RWPE2 (cell line): ENCODE measurements around the gene ZBTB48.

Experiments
- ATAC-seq: fragments of 200-7000 bp; cut with Tn5 transposase; 3 replicates; pipeline ENCODE4 v1.9.1; 2021; ENCODE audit warnings: low read depth
- DNase-seq: peaks from one replicate; pipeline ENCODE4 v3.0.0-alpha.2; 2020; ENCODE audit warnings: low spot score
- H3K27ac ChIP-seq: fragments of 450-650 bp; 2 replicates; pipeline ENCODE4 v1.5.1; 2017; ENCODE audit warnings: mild to moderate bottlenecking; ENCODE audit not compliant: poor library complexity, severe bottlenecking
- H3K27me3 ChIP-seq: fragments of 250-450 bp; sonication (Bioruptor Pico); 2 replicates; pipeline ENCODE4 v1.5.1; 2021; ENCODE audit warnings: mild to moderate bottlenecking, moderate library complexity; ENCODE audit not compliant: insufficient read depth, poor library complexity, severe bottlenecking
- H3K36me3 ChIP-seq: fragments of 250-450 bp; sonication (Bioruptor Pico); 2 replicates; pipeline ENCODE4 v1.5.1; 2020; ENCODE audit warnings: low read depth, mild to moderate bottlenecking, moderate library complexity
- H3K4me1 ChIP-seq: fragments of 250-450 bp; sonication (Bioruptor Pico); 2 replicates; pipeline ENCODE4 v1.5.1; 2021; ENCODE audit warnings: mild to moderate bottlenecking, moderate library complexity; ENCODE audit not compliant: insufficient read depth, poor library complexity, severe bottlenecking
- H3K4me3 ChIP-seq: fragments of 250-450 bp; sonication (Bioruptor Pico); 2 replicates; pipeline ENCODE4 v1.5.1; 2021; ENCODE audit warnings: mild to moderate bottlenecking, moderate library complexity; ENCODE audit not compliant: severe bottlenecking
- H3K9me3 ChIP-seq: fragments of 250-450 bp; sonication (Bioruptor Pico); 2 replicates; pipeline ENCODE4 v1.5.1; 2021; ENCODE audit warnings: mild to moderate bottlenecking, moderate library complexity; ENCODE audit not compliant: severe bottlenecking
- CTCF ChIP-seq: fragments of 450-650 bp; IDR thresholded peaks from one replicate; pipeline ENCODE4 v1.5.1; 2017; ENCODE audit warnings: mild to moderate bottlenecking, moderate library complexity; ENCODE audit not compliant: poor library complexity, severe bottlenecking

The ZBTB48 gene

GRCh38 chr1:6612641-6613360 lies 33.0 kb downstream of the ZBTB48 start:
- DNase-seq: no peak
- H3K9me3 ChIP-seq: no peaks in the 10 kb centered on the region
- peaks cover 14% of the 10 kb centered on the region for H3K4me1 ChIP-seq
- no peaks in the 10 kb centered on the region for H3K27me3 ChIP-seq
- peak overlapping the region; percentile 71 for H3K27ac ChIP-seq
- peak overlapping the region; percentile 66 for H3K4me3 ChIP-seq
- peak; percentile 40 for ATAC-seq
- peaks cover 13% of the 10 kb centered on the region for H3K36me3 ChIP-seq
- no peak for TF ChIP-seq CTCF

DNA sequence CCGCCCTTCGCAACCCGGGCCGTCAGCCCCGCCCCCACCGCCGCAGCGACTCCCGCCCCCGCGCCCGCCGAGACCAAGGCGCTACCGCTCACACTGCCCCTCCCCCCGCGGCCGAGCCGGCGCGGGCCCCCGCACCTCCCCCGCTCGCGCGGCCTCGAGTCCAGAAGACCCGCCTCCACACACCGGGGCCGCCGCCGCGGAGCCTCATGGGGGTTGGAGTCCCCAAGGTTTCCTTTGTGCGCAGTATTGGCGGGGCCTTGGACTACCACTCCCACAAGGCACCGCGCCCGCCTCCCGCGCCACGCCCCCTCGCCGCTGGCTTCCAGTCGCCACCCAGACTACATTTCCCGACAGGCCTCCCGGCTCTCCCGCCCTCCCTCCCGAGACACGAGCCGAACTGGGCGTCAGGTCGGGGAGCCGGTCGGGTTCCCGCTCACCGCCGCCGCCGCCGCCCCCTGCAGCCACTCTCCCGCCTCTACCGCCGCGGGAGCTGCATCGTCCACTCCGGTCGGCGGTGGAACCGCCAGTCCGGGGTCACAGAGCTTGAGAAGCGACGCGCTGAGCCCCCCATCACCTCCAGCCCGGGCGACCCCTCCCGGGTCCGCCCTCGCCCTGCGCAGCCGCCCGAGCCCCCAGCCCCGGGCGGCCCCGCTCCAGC lies 33.7 kb downstream of the ZBTB48 start, which contains the start of gene PHF13:
TSS of gene PHF13 (plus strand) at position 371 of the 658 bp plus-strand sequence. CDS start 336 bp downstream, outside the sequence.
- Histone ChIP-seq H3K27ac (peak within 1 kb of the TSS; percentile 71), H3K9me3 (no peaks in the 10 kb centered on the region)

DNA sequence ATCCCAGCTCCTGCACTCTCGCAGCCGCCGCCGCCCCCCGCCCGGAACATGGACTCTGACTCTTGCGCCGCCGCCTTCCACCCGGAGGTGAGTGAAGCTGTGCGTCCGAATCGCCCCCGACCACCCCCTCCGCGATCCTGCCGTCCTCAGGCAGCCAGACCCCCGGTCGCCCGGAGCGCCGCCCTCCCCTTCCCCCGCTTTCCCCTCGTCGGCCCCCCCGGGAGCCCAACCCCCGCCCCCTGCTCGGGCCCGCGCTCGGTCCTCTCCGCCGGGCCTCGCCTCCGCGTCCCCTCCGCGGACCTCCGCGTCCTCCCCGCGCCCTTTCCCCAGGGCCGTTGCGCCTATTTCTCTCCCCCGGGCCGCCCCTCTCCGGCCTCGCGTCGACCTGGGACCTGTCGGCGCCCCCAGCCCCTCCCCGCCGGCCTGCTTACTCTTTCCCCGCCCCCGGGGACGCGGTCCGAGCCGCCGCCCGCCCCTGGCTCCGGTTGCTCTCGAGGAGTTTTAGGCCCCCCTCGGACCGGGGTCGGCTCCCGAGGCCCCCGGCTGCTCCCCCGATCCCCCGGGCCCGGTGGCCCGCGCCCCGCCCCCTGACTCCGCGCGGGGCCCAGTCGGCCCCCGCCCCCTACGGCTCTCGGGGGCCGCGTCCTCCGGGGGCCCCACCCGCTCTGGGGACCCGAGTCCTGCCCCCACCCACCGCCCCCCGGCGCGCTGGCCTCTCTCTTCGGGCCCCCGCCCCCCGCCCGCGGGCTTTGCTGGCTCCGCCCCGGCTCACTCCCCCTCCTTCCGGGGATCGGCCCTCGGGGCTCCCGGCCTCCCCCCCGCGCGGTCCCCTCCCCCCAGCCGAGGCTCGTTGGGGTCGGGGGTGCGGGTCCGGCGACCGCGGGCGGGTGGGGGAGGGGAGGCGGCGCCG lies 34.5 kb downstream of the ZBTB48 start:
- ATAC-seq (0 out of 3 replicates have a peak, but pooled peaks have one; percentile 0), DNase-seq (no peak)
- TF ChIP-seq CTCF: no peak
- Histone ChIP-seq H3K4me1 (peaks cover 11% of the 10 kb centered on the region), H3K4me3 (peak overlapping the region; percentile 57), H3K27ac (peak overlapping the region; percentile 71), H3K36me3 (peaks cover 18% of the 10 kb centered on the region), H3K27me3 (no peaks in the 10 kb centered on the region), H3K9me3 (no peaks in the 10 kb centered on the region)

More for the DNA sequence above, 33.7 kb downstream of the ZBTB48 start, which contains the start of gene PHF13:
- TF ChIP-seq CTCF: no peak
- ATAC-seq (peak; percentile 92), DNase-seq (peak; percentile 98)
- H3K4me3 ChIP-seq: peak within 1 kb of the TSS; percentile 66
- H3K4me1 ChIP-seq: peaks cover 14% of the 10 kb centered on the region
- no peaks in the 10 kb centered on the region for H3K27me3 ChIP-seq
- peaks cover 13% of the 10 kb centered on the region for H3K36me3 ChIP-seq

- H3K27ac ChIP-seq: peak overlapping the region; percentile 71
- H3K27me3 ChIP-seq: no peaks in the 10 kb centered on the region
- H3K9me3 ChIP-seq: no peaks in the 10 kb centered on the region
- ATAC-seq: no peak
- no peak for TF ChIP-seq CTCF
- peaks cover 24% of the 10 kb centered on the region for H3K36me3 ChIP-seq
- no peak for DNase-seq
- peak overlapping the region; percentile 57 for H3K4me3 ChIP-seq
- peaks cover 2% of the 10 kb centered on the region for H3K4me1 ChIP-seq
Observed at GRCh38 chr1:6614929-6615785, 35.4 kb downstream of the ZBTB48 start.
